Testis (tissue), 3 donors: ENCODE results near the gene UGT2B17. TPM values are rescaled to one million over a fixed set of nuclear protein-coding genes. Genes with fewer than 3 reads are reported as not detected.

ENCODE experiments used
- DNase-seq: peaks from one replicate; pipeline ENCODE4 v3.0.0-alpha.2; 2019
- H3K27ac ChIP-seq, 2 donors: fragments of 200-600 bp; sonication (generic); one replicate each; pipeline ENCODE4 v1.5.1; 2019
- H3K27me3 ChIP-seq: fragments of 200-600 bp; sonication (generic); one replicate; pipeline ENCODE4 v1.5.1; 2019
- H3K36me3 ChIP-seq: fragments of 200-600 bp; sonication (generic); one replicate; pipeline ENCODE4 v1.5.1; 2017; ENCODE audit warnings: low read depth; ENCODE audit errors: missing control alignments
- H3K4me1 ChIP-seq: fragments of 200-600 bp; sonication (generic); one replicate; pipeline ENCODE4 v1.5.1; 2019
- H3K4me3 ChIP-seq, 2 donors: fragments of 200-600 bp; sonication (generic); one replicate each; pipeline ENCODE4 v1.5.1; 2017 to 2019
- H3K9me3 ChIP-seq: fragments of 200-600 bp; sonication (generic); one replicate; pipeline ENCODE4 v1.5.1; 2017
- POLR2A ChIP-seq: fragments of 450-650 bp; IDR thresholded peaks from one replicate; pipeline ENCODE4 v1.6.1; 2017; ENCODE audit warnings: antibody characterized with exemption, mild to moderate bottlenecking, moderate library complexity
- WGBS, 2 donors: methylation state at CpG; one replicate each; pipeline ENCODE4 v1.1.5; 2018; 5-methylcytosine and 5-hydroxymethylcytosine counted together
- intact Hi-C: fragments of 100-400 bp; cut with DNase I; formaldehyde crosslinking; loops from one replicate; pipeline ENCODE4 v1.15.1; 2023; ENCODE audit warnings: low total_unique reads
- polyA plus RNA-seq: library from polyadenylated mRNA; stranded (reverse); fragments of 350-450 nt; fragmentation: Illumina TruSeq; extraction: RNeasy Lipid Tissue Mini Kit (QIAGEN cat#74804); gene quantifications from one replicate; pipeline ENCODE4 v1.2.3, GENCODE V29; 2014; ENCODE audit warnings: low read depth, low replicate concordance; ENCODE audit not compliant: insufficient read depth
- total RNA-seq, 2 donors: library from RNA; depleted of rRNA; stranded (reverse); fragments of >200 nt; gene quantifications; one replicate each; pipeline ENCODE4 v1.2.3, GENCODE V29; 2016
- TF ChIP-seq, protein P1 (sequence below), 3 experiments: fragments of 450-650 bp in 2 of 3; fragments of 200-600 bp in 1 of 3; sonication (generic) in 1 of 3; IDR thresholded peaks; one replicate each; pipeline ENCODE4 v1.5.1; 2016 to 2019; ENCODE audit warnings: antibody characterized with exemption in 3 of 3, mild to moderate bottlenecking in 2 of 3, moderate library complexity in 1 of 3

Gene UGT2B17
- total and polyA plus RNA-seq, 3 donors from 2014 or later = 0.24 TPM; not detected in 2

DNA sequence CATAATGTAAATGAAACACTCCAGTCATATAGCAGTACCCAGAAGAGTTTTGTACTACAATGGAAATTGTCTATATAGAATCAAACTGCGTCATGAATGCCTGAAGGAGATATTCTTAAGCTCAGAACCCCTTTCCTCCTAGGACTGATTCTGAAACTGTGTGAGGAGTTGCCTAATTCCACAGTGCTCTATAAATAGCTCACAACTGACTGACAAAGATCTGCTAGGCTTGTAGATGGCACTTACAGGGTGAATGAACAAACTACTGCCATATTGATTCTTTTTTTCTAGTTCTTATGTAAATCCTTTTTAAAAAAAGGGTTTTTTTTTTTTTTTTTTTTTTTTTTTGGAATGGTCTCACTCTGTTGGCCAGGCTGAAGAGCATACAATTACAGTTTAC, 30.1 kb upstream of the UGT2B17 start:
- Histone ChIP-seq H3K27ac (no peak overlapping the region), H3K4me3 (no peak overlapping the region), H3K9me3 (no peaks in the 10 kb centered on the region), H3K36me3 (no peaks in the 10 kb centered on the region), H3K27me3 (no peaks in the 10 kb centered on the region), H3K4me1 (no peaks in the 10 kb centered on the region)
- no peak for DNase-seq
- intact Hi-C loops = no loop called here
- 80 to 84% methylated on average over 1 of the region's 1 CpG for WGBS, 2 donors
- TF ChIP-seq, protein P1, sequence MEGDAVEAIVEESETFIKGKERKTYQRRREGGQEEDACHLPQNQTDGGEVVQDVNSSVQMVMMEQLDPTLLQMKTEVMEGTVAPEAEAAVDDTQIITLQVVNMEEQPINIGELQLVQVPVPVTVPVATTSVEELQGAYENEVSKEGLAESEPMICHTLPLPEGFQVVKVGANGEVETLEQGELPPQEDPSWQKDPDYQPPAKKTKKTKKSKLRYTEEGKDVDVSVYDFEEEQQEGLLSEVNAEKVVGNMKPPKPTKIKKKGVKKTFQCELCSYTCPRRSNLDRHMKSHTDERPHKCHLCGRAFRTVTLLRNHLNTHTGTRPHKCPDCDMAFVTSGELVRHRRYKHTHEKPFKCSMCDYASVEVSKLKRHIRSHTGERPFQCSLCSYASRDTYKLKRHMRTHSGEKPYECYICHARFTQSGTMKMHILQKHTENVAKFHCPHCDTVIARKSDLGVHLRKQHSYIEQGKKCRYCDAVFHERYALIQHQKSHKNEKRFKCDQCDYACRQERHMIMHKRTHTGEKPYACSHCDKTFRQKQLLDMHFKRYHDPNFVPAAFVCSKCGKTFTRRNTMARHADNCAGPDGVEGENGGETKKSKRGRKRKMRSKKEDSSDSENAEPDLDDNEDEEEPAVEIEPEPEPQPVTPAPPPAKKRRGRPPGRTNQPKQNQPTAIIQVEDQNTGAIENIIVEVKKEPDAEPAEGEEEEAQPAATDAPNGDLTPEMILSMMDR (IDR thresholded peaks at IDR 0.05) = no peak
- TF ChIP-seq POLR2A = no peak

DNA sequence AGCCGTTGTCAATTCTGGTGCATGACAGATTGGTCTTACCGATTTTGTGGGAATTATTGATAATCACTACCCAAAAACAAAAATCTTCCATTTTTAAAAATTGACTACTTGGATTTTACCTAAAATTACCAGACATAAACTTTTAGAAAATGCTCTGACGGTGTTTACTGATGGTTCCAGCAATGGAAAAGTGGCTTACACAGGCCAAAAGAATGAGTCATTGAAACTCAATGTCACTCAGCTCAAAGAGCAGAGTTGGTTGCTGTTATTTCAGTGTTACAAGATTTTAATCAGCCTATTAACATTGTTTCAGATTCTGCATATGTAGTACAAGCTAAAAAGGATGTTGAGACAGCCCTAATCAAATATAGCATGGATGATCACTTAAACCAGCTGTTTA, 23.0 kb upstream of the UGT2B17 start:
- DNase-seq = no peak
- Histone ChIP-seq H3K4me3 (no peak overlapping the region), H3K9me3 (no peaks in the 10 kb centered on the region), H3K27me3 (no peaks in the 10 kb centered on the region), H3K36me3 (no peaks in the 10 kb centered on the region), H3K4me1 (no peaks in the 10 kb centered on the region), H3K27ac (no peak overlapping the region)
- 60 to 75% methylated on average over 3 of the region's 3 CpGs for WGBS, 2 donors
- intact Hi-C loops = no loop called here
- TF ChIP-seq, protein P1 (IDR thresholded peaks at IDR 0.05) = no peak
- no peak for TF ChIP-seq POLR2A

DNA sequence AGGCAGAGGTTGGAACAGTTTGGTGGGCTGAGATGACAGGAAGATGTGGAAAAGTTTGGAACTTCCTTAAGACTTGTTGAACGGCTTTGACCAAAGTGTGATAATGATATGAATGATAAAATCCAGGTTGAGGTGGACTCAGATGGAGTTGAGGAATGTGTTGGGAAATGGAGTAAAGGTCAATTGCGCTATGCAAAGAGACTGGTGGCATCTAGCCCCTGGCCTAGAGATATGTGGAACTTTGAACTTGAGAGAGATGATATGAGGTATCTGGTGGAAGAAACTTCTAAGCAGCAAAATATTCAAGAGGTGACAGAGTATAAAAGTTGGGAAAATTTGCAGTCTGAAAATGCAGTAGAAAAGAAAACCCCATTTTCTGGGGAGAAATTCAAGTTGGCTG, 21.4 kb upstream of the UGT2B17 start:
- no peaks in the 10 kb centered on the region for H3K27me3 ChIP-seq
- H3K27ac ChIP-seq = no peak overlapping the region
- H3K36me3 ChIP-seq = no peaks in the 10 kb centered on the region
- no peaks in the 10 kb centered on the region for H3K4me1 ChIP-seq
- no peak for DNase-seq
- no peak overlapping the region for H3K4me3 ChIP-seq
- H3K9me3 ChIP-seq = no peaks in the 10 kb centered on the region
- 75 to 84% methylated on average over 2 of the region's 2 CpGs for WGBS, 2 donors
- no peak for TF ChIP-seq POLR2A
- TF ChIP-seq, protein P1 (IDR thresholded peaks at IDR 0.05) = no peak
- intact Hi-C loops = no loop called here

DNA sequence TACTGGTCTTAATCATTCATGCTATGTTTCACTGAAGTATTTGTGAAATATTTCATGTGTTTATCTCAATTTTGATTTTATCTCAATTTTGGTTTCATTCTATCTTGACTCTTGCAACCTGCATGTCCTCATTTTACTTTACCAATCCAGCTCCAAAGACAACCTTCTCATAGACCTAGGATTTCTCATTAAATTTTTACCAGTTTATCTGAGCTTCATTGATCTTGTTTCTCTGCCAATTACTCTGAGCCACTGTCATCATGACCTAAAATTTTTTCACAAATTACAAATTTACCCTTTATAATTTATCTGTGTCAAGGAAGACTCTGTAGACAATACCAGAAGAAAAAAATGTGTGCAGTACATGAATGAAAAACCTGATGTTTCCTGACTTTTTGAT, 18.6 kb upstream of the UGT2B17 start:
- Histone ChIP-seq H3K4me1 (no peaks in the 10 kb centered on the region), H3K9me3 (no peaks in the 10 kb centered on the region), H3K27me3 (no peaks in the 10 kb centered on the region), H3K4me3 (no peak overlapping the region), H3K36me3 (no peaks in the 10 kb centered on the region), H3K27ac (no peak overlapping the region)
- intact Hi-C loops = no loop called here
- TF ChIP-seq, protein P1 (IDR thresholded peaks at IDR 0.05) = no peak
- TF ChIP-seq POLR2A = no peak
- no peak for DNase-seq

DNA sequence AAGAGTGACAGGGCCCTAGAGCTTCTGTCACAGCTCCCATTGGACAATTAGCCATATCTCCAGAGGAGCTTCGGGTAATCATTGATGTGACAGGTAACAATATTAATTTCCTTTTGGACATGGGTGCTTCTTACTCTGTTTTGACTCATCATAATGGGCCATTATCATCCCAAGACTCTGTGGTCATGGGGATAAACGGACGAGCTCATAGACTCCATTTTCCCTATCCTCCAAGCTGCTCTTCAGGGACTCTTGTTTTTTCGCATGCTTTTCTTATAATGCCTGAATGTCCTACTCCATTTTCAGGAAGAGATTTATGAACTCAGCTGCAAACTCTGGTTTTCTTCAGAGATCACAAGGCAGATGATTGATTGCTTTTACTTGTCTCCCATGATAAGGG, 17.0 kb upstream of the UGT2B17 start:
- 59 to 60% methylated on average over 4 of the region's 4 CpGs for WGBS, 2 donors
- TF ChIP-seq POLR2A = no peak
- TF ChIP-seq, protein P1 (IDR thresholded peaks at IDR 0.05) = no peak
- DNase-seq = no peak
- intact Hi-C loops = no loop called here
- Histone ChIP-seq H3K27me3 (no peaks in the 10 kb centered on the region), H3K27ac (no peak overlapping the region), H3K4me3 (no peak overlapping the region), H3K9me3 (no peaks in the 10 kb centered on the region), H3K4me1 (no peaks in the 10 kb centered on the region), H3K36me3 (no peaks in the 10 kb centered on the region)
